HepG2 (cell line): ENCODE results near the gene RAMAC. TPM values are rescaled to one million over a fixed set of nuclear protein-coding genes. Genes with fewer than 3 reads are reported as not detected.

Source experiments
- ELF4 ChIP-seq: sonication (generic); formaldehyde crosslinking; IDR thresholded peaks from 2 replicates; pipeline ENCODE4 v1.5.0; 2020; ENCODE audit warnings: missing genetic modification reagents, mild to moderate bottlenecking, moderate library complexity, borderline replicate concordance
- ESRRA ChIP-seq: sonication (generic); formaldehyde crosslinking; IDR thresholded peaks from 2 replicates; pipeline ENCODE4 v1.5.1; 2020; ENCODE audit warnings: mild to moderate bottlenecking, low read depth, missing genetic modification reagents
- GABPA ChIP-seq, 2 experiments: IDR thresholded peaks; 2 replicates each; pipeline ENCODE4 v1.6.1; 2011 to 2016; ENCODE audit warnings: low read depth in 2 of 2, low read length in 1 of 2, missing biosample characterization in 1 of 2, missing genetic modification characterization in 1 of 2
- HNF4A ChIP-seq: sonication (generic); formaldehyde crosslinking; IDR thresholded peaks from 2 replicates; pipeline ENCODE4 v1.4.0; 2020; ENCODE audit warnings: missing genetic modification reagents
- ISL2 ChIP-seq: sonication (generic); formaldehyde crosslinking; IDR thresholded peaks from 2 replicates; pipeline ENCODE4 v1.5.0; 2020; ENCODE audit warnings: missing genetic modification reagents
- KLF15 ChIP-seq: sonication (generic); formaldehyde crosslinking; IDR thresholded peaks from 2 replicates; pipeline ENCODE4 v1.8.1; 2023; ENCODE audit warnings: borderline replicate concordance, mild to moderate bottlenecking, inconsistent platforms, missing genetic modification reagents, mixed read lengths
- KMT2B ChIP-seq: IDR thresholded peaks from 2 replicates; pipeline ENCODE4 v1.6.1; 2016; ENCODE audit warnings: missing genetic modification reagents, missing compliant biosample characterization
- MBD4 ChIP-seq: IDR thresholded peaks from 2 replicates; pipeline ENCODE4 v1.6.1; 2012; ENCODE audit warnings: low read length, inconsistent platforms, borderline replicate concordance
- NKX3-1 ChIP-seq: sonication (generic); formaldehyde crosslinking; IDR thresholded peaks from 2 replicates; pipeline ENCODE4 v1.5.0; 2020; ENCODE audit warnings: missing genetic modification reagents
- PAF1 ChIP-seq: IDR thresholded peaks from 2 replicates; pipeline ENCODE4 v1.6.1; 2016; ENCODE audit warnings: missing genetic modification reagents, missing compliant biosample characterization
- RAD51 ChIP-seq: fragments of 450-650 bp; IDR thresholded peaks from 2 replicates; pipeline ENCODE4 v1.6.1; 2016; ENCODE audit warnings: borderline replicate concordance
- SRF ChIP-seq: IDR thresholded peaks from 2 replicates; pipeline ENCODE4 v1.6.1; 2011; ENCODE audit warnings: mild to moderate bottlenecking, low read depth, low read length, moderate library complexity
- SUZ12 ChIP-seq: fragments of 150-350 bp; IDR thresholded peaks from 2 replicates; pipeline ENCODE4 v1.6.1; 2014; ENCODE audit warnings: low read depth, low read length
- TP53 ChIP-seq: sonication (generic); formaldehyde crosslinking; conservative IDR thresholded peaks from 2 replicates; pipeline ENCODE4 v1.4.0; 2020; ENCODE audit warnings: missing genetic modification reagents
- ZC3H13 ChIP-seq: sonication (generic); formaldehyde crosslinking; IDR thresholded peaks from 2 replicates; pipeline ENCODE4 v1.8.1; 2023; ENCODE audit warnings: mild to moderate bottlenecking, missing genetic modification reagents, moderate library complexity
- ZFP62 ChIP-seq: sonication (generic); formaldehyde crosslinking; IDR thresholded peaks from 2 replicates; pipeline ENCODE4 v1.4.0; 2020; ENCODE audit warnings: missing genetic modification reagents
- ZNF232 ChIP-seq: sonication (generic); formaldehyde crosslinking; IDR thresholded peaks from 2 replicates; pipeline ENCODE4 v1.4.0; 2020; ENCODE audit warnings: missing genetic modification reagents, borderline replicate concordance
- ZNF256 ChIP-seq: sonication (generic); formaldehyde crosslinking; conservative IDR thresholded peaks from 2 replicates; pipeline ENCODE4 v1.4.0; 2020; ENCODE audit warnings: missing genetic modification reagents
- ZNF431 ChIP-seq: sonication (generic); formaldehyde crosslinking; IDR thresholded peaks from 2 replicates; pipeline ENCODE4 v1.9.0; 2022; ENCODE audit warnings: missing genetic modification reagents, low read depth, mild to moderate bottlenecking, borderline replicate concordance
- ZNF614 ChIP-seq: IDR thresholded peaks from 2 replicates; pipeline ENCODE4 v1.6.1; 2018; ENCODE audit warnings: missing biosample characterization, missing genetic modification reagents, inconsistent platforms, borderline replicate concordance
- ZNF644 ChIP-seq: IDR thresholded peaks from 2 replicates; pipeline ENCODE4 v1.6.1; 2016; ENCODE audit warnings: low read depth
- ZNF839 ChIP-seq: sonication (generic); formaldehyde crosslinking; IDR thresholded peaks from 2 replicates; pipeline ENCODE4 v1.4.0; 2020; ENCODE audit warnings: missing genetic modification reagents, mild to moderate bottlenecking, borderline replicate concordance
- ZSCAN21 ChIP-seq: sonication (generic); formaldehyde crosslinking; IDR thresholded peaks from 2 replicates; pipeline ENCODE4 v1.8.0; 2022; ENCODE audit warnings: mild to moderate bottlenecking, missing genetic modification reagents, moderate library complexity, borderline replicate concordance
- polyA plus RNA-seq, 8 experiments: library from polyadenylated mRNA; depleted of rRNA in 3 of 8; stranded (reverse) in 7 of 8; unstranded in 1 of 8; fragments of >200 nt; fragmentation: Illumina TruSeq in 4 of 8; extraction: Trizol in 4 of 8; gene quantifications; 2 replicates each; pipeline versions ENCODE4 v1.2.1 to v1.2.3, GENCODE V29; 2011 to 2016; ENCODE audit warnings: low read depth in 4 of 8, missing spikeins in 1 of 8, mixed read lengths in 1 of 8; ENCODE audit not compliant: insufficient read depth in 1 of 8
- total RNA-seq, 5 experiments: library from RNA; depleted of rRNA; stranded (reverse); fragments of >200 nt; fragmentation: Illumina TruSeq; extraction: Trizol; gene quantifications; 2 replicates each; pipeline ENCODE4 v1.2.3, GENCODE V29; 2016; ENCODE audit warnings: low read depth in 1 of 5
- TF ChIP-seq, protein P1 (sequence below): sonication (generic); formaldehyde crosslinking; IDR thresholded peaks from 2 replicates; pipeline ENCODE4 v1.4.0; 2020; ENCODE audit warnings: missing genetic modification reagents
- TF ChIP-seq, protein P2 (sequence below): sonication (generic); formaldehyde crosslinking; IDR thresholded peaks from 2 replicates; pipeline ENCODE4 v1.4.0; 2020; ENCODE audit warnings: missing genetic modification reagents
- TF ChIP-seq, protein P3 (sequence below): sonication (generic); formaldehyde crosslinking; IDR thresholded peaks from 2 replicates; pipeline ENCODE4 v1.4.0; 2020; ENCODE audit warnings: missing genetic modification reagents, mild to moderate bottlenecking, borderline replicate concordance

The RAMAC gene
- total and polyA plus RNA-seq, 2 of the 13 experiments (the other 11 are each of a cell fraction or from before 2014, with no cell fraction given): 22.2 to 45.9 TPM

DNA sequence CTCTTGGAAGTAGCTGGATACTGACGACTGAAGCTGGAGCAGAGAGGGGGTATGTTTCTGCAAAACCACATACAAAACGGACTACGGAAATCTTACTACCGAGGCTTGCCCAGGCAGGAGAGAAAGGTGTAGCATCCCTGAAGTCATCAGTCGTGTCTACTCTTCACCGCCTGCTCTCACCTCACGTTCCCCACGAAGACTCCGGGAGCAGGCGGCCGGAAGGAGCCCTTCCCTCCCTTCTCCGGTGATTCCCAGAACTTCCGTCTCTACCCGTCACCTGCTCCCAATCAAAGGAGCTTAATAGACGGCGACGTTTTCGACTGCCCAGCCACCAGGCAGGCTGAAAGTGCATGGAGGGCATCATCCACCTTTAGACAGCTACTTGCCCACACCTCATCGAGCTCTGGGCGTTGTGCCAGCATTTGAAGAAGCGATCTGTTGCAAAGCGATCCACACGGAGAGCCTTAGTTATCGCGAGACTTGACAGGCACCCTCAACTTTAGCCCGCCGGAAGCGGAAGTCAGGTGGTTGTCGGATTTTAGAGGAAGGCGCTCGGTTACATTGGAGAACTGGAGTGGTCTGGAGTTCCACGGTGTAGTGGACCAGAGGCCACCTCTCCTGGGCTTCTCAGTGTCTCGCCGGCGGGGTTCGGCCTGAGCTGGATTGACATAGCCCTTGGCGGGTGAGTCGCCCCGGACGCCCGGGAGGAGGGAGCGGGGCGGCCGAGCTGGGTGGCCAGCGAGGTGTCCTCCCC, at the start of gene RAMAC (continued):
- TF ChIP-seq TP53 (CRISPR knock-in tag) (no peak), ZNF614 (CRISPR knock-in tag) (peak; percentile 74; the same call in 1 of the 2 replicates), ZNF644 (CRISPR knock-in tag) (peak; percentile 11; the same call in 1 of the 2 replicates), ZNF256 (peak; percentile 85; the same call in 1 of the 2 replicates), ELF4 (peak; percentile 82; the same call in 1 of the 2 replicates), ZNF232 (CRISPR knock-in tag) (peak; percentile 91; the same call in 1 of the 2 replicates), PAF1 (CRISPR knock-in tag) (no peak), KMT2B (CRISPR knock-in tag) (peak; percentile 89), ZNF839 (0 out of 2 replicates have a peak, but pooled peaks have one; percentile 38), SRF (no peak), RAD51 (no peak), GABPA (IDR thresholded peaks at IDR 0.05; ENCODE audit: low read depth, low read length) (peak; percentile 68), GABPA (CRISPR knock-in tag; IDR thresholded peaks at IDR 0.05; ENCODE audit: low read depth) (peak; percentile 94), ZSCAN21 (CRISPR knock-in tag) (peak; percentile 79), ZNF431 (CRISPR knock-in tag) (peak; percentile 85), HNF4A (CRISPR knock-in tag) (no peak), ZFP62 (CRISPR knock-in tag) (no peak), SUZ12 (no peak), KLF15 (CRISPR knock-in tag) (peak; percentile 79; the same call in 1 of the 2 replicates), NKX3-1 (CRISPR knock-in tag) (peak; percentile 89; the same call in 1 of the 2 replicates), MBD4 (no peak; the same call in 1 of the 2 replicates), ZC3H13 (peak; percentile 92), ISL2 (no peak), ESRRA (no peak)
- TF ChIP-seq, protein P1, sequence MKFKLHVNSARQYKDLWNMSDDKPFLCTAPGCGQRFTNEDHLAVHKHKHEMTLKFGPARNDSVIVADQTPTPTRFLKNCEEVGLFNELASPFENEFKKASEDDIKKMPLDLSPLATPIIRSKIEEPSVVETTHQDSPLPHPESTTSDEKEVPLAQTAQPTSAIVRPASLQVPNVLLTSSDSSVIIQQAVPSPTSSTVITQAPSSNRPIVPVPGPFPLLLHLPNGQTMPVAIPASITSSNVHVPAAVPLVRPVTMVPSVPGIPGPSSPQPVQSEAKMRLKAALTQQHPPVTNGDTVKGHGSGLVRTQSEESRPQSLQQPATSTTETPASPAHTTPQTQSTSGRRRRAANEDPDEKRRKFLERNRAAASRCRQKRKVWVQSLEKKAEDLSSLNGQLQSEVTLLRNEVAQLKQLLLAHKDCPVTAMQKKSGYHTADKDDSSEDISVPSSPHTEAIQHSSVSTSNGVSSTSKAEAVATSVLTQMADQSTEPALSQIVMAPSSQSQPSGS: peak; percentile 64
- TF ChIP-seq, protein P2, sequence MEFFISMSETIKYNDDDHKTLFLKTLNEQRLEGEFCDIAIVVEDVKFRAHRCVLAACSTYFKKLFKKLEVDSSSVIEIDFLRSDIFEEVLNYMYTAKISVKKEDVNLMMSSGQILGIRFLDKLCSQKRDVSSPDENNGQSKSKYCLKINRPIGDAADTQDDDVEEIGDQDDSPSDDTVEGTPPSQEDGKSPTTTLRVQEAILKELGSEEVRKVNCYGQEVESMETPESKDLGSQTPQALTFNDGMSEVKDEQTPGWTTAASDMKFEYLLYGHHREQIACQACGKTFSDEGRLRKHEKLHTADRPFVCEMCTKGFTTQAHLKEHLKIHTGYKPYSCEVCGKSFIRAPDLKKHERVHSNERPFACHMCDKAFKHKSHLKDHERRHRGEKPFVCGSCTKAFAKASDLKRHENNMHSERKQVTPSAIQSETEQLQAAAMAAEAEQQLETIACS (CRISPR knock-in tag): no peak
- TF ChIP-seq, protein P3, sequence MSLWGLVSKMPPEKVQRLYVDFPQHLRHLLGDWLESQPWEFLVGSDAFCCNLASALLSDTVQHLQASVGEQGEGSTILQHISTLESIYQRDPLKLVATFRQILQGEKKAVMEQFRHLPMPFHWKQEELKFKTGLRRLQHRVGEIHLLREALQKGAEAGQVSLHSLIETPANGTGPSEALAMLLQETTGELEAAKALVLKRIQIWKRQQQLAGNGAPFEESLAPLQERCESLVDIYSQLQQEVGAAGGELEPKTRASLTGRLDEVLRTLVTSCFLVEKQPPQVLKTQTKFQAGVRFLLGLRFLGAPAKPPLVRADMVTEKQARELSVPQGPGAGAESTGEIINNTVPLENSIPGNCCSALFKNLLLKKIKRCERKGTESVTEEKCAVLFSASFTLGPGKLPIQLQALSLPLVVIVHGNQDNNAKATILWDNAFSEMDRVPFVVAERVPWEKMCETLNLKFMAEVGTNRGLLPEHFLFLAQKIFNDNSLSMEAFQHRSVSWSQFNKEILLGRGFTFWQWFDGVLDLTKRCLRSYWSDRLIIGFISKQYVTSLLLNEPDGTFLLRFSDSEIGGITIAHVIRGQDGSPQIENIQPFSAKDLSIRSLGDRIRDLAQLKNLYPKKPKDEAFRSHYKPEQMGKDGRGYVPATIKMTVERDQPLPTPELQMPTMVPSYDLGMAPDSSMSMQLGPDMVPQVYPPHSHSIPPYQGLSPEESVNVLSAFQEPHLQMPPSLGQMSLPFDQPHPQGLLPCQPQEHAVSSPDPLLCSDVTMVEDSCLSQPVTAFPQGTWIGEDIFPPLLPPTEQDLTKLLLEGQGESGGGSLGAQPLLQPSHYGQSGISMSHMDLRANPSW (CRISPR knock-in tag): no peak
